Suprapubic skin (tissue), 4 donors: Measurements from ENCODE around the gene AMIGO3.

Source experiments
- EP300 ChIP-seq: sonication (generic); formaldehyde crosslinking; IDR thresholded peaks from one replicate; pipeline ENCODE4 v1.6.1; 2017; ENCODE audit warnings: antibody characterized with exemption
- POLR2A ChIP-seq, 2 donors: fragments of 450-650 bp; IDR thresholded peaks; one replicate each; pipeline ENCODE4 v1.6.1; 2017; ENCODE audit warnings: antibody characterized with exemption in 2 of 2, mild to moderate bottlenecking in 2 of 2, moderate library complexity in 2 of 2
- POLR2AphosphoS5 ChIP-seq, 3 donors: sonication (generic); formaldehyde crosslinking; IDR thresholded peaks; one replicate each; pipeline ENCODE4 v1.6.1; 2017; ENCODE audit warnings: antibody characterized with exemption in 3 of 3
- TF ChIP-seq, protein P1 (sequence below), 2 donors: fragments of 200-600 bp in 1 of 2; fragments of 450-650 bp in 1 of 2; sonication (generic) in 1 of 2; IDR thresholded peaks; one replicate each; pipeline ENCODE4 v1.5.1; 2016 to 2019; ENCODE audit warnings: antibody characterized with exemption in 2 of 2, mild to moderate bottlenecking in 1 of 2, moderate library complexity in 1 of 2

DNA sequence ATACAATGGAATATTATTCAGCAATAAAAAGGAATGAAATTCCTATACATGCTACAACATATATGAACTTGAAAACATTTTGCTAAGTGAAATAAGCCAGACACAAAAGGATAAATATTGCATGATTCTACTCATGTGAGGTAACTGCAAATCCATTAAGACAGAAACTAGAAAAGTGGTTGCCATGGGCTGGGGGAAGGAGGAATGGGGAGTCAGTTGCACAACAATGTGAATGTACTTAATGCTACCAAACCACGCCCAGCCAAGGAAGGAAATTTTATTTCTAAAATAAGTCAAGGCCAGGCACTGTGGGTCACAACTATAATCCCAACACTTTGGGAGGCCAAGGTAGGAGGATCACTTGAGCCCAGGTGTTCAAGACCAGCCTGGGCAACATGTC is 14.1 kb upstream of the AMIGO3 start:
- TF ChIP-seq, protein P1, sequence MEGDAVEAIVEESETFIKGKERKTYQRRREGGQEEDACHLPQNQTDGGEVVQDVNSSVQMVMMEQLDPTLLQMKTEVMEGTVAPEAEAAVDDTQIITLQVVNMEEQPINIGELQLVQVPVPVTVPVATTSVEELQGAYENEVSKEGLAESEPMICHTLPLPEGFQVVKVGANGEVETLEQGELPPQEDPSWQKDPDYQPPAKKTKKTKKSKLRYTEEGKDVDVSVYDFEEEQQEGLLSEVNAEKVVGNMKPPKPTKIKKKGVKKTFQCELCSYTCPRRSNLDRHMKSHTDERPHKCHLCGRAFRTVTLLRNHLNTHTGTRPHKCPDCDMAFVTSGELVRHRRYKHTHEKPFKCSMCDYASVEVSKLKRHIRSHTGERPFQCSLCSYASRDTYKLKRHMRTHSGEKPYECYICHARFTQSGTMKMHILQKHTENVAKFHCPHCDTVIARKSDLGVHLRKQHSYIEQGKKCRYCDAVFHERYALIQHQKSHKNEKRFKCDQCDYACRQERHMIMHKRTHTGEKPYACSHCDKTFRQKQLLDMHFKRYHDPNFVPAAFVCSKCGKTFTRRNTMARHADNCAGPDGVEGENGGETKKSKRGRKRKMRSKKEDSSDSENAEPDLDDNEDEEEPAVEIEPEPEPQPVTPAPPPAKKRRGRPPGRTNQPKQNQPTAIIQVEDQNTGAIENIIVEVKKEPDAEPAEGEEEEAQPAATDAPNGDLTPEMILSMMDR (IDR thresholded peaks at IDR 0.05): no peak
- TF ChIP-seq POLR2AphosphoS5 (IDR thresholded peaks at IDR 0.05) (no peak), POLR2A (IDR thresholded peaks at IDR 0.05) (no peak), EP300 (no peak)
